ENCODE results near the gene LMNTD1.
"Not testable (repeated sequence)": the region's sequence is repeated elsewhere in the genome, so short reads cannot be mapped to it uniquely, and the experiment has no call there.

LMNTD1 gene

GRCh38 chr12:25433581-25434325, 119.3 kb downstream of the LMNTD1 start:
- in situ Hi-C loops (cut with HindIII; ENCODE audit: low sequenced_read_pairs), result no loop called here

- in situ Hi-C loops (cut with HindIII; ENCODE audit: low sequenced_read_pairs), result no loop called here
Measured at GRCh38 chr12:25433024-25433423, 120.1 kb downstream of the LMNTD1 start.

DNA sequence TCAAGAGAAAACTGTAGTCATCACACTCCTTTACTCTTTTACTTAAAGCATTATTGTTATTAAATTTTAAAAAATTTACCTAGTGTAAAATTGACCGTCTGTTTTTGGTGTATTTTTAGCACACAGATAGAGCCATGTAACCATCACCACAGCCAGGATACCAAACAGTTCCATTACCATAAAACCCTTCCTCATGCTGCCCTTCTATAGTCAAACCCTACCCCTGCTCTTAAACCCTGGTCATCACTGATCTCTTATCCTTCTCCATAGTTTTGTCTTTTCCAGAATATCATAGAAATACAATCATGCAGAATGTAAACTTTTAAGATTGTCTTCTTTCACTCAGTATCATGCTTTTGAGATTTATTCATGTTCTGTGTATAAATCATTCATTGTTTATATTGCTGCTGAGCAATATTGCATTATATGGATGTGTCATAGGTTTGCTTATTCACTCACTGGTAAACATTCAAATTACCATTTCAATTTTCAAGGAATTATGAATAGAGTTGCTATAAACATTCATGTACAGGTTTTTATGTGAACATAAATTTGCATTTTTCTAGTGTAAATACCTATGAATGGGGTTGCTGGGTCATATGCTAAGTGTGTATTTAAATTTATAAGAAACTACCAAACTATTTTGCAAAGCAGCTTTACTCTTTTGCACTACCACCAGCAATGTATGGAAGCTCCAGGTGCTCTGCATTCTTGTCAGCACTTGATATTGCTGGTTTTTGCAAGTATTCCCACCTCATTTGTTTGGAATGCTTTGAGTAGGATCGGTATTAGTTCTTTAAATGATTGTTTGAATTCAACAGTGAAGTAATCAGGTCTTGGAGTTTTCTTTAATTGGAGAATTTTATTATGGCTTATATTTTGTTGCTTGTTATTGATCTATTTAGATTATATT, 125.5 kb downstream of the LMNTD1 start:
- in situ Hi-C loops (cut with HindIII; ENCODE audit: low sequenced_read_pairs), result no loop called here

DNA sequence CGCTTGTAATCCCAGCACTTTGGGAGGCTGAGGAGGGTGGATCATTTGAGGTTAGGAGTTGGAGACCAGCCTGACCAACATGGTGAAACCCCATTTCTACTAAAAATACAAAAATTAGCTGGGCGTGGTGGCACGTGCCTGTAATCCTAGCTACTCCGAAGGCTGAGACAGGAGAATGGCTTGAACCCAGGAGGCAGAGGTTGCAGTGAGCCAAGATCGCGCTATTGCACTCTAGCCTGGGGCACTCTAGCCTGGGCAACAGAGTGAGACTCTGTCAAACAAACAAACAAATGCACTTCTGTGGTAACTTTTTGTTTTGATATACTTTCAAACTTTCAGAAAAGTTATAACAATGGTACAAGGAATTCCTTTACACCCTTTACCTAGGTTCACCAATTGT, 126.3 kb downstream of the LMNTD1 start:
- in situ Hi-C loops (cut with HindIII; ENCODE audit: low sequenced_read_pairs), result not testable (repeated sequence)
